ENCODE results near the gene PRRC1. TPM values are rescaled to one million over a fixed set of nuclear protein-coding genes. Genes with fewer than 3 reads are reported as not detected.
A peak's percentile ranks its signal among the peaks of the same experiment; 100 is the strongest.

The PRRC1 gene
- total RNA-seq, 1 experiment from 2014 or later: 77.9 TPM

GRCh38 chr5:127517480-127518318 is at the start of gene PRRC1 (continued):
- TF ChIP-seq ATF1 (CRISPR knock-in tag; IDR thresholded peaks at IDR 0.05) (no peak), ZNF232 (CRISPR knock-in tag; IDR thresholded peaks at IDR 0.05) (peak; percentile 77; the same call in 1 of the 2 replicates), ZNF425 (CRISPR knock-in tag; conservative IDR thresholded peaks at IDR 0.05) (no peak), SOX15 (CRISPR knock-in tag; IDR thresholded peaks at IDR 0.05) (no peak), NR1H2 (CRISPR knock-in tag; IDR thresholded peaks at IDR 0.05) (no peak), SMAD3 (CRISPR knock-in tag; IDR thresholded peaks at IDR 0.05; ENCODE audit: borderline replicate concordance) (0 out of 2 replicates have a peak, but pooled peaks have one; percentile 45), E2F4 (CRISPR knock-in tag; IDR thresholded peaks at IDR 0.05; ENCODE audit: borderline replicate concordance, low read depth) (no peak)

GRCh38 chr5:127471211-127471610 is 46.2 kb upstream of the PRRC1 start:
- peaks cover 11% of the 10 kb centered on the region for H3K4me1 Mint-ChIP-seq
- H3K9me3 Mint-ChIP-seq: no peaks in the 10 kb centered on the region
- no peak for ATAC-seq
- ChIA-PET POLR2A (no interaction called here), CTCF (no interaction called here)
- no peak for TF ChIP-seq AR (CRISPR knock-in tag; IDR thresholded peaks at IDR 0.05)
- no peak for TF ChIP-seq ELF4 (CRISPR knock-in tag; IDR thresholded peaks at IDR 0.05; ENCODE audit: low read depth)
- TF ChIP-seq ATF1 (CRISPR knock-in tag; IDR thresholded peaks at IDR 0.05): no peak
- TF ChIP-seq PRRX2 (CRISPR knock-in tag; IDR thresholded peaks at IDR 0.05): no peak
- TF ChIP-seq NR2C2 (CRISPR knock-in tag; IDR thresholded peaks at IDR 0.05): no peak
- no peak for TF ChIP-seq ETV6 (CRISPR knock-in tag; IDR thresholded peaks at IDR 0.05)
- TF ChIP-seq NFE2L1 (CRISPR knock-in tag; IDR thresholded peaks at IDR 0.05): no peak
- no peak overlapping the region for H3K4me3 Mint-ChIP-seq
- H3K27ac Mint-ChIP-seq: no peak overlapping the region
- no peaks in the 10 kb centered on the region; the same call in 1 of the 2 replicates for H3K27me3 Mint-ChIP-seq (ENCODE audit: low read depth)
- DNase-seq (ENCODE audit: low spot score): no peak
- H3K36me3 Mint-ChIP-seq: no peaks in the 10 kb centered on the region

- Mint-ChIP-seq H3K4me1 (peaks cover 11% of the 10 kb centered on the region), H3K4me3 (no peak overlapping the region), H3K27ac (no peak overlapping the region), H3K27me3 (ENCODE audit: low read depth) (no peaks in the 10 kb centered on the region; the same call in 1 of the 2 replicates), H3K9me3 (no peaks in the 10 kb centered on the region), H3K36me3 (no peaks in the 10 kb centered on the region)
- CTCF ChIA-PET: interaction anchor here (0.8 kb wide), 1 partner anchor 20 kb away, joined by 3 read pairs; no protein-coding TSS in a partner anchor
- no peak for ATAC-seq
- no peak for DNase-seq (ENCODE audit: low spot score)
- POLR2A ChIA-PET: no interaction called here
- TF ChIP-seq AR (CRISPR knock-in tag; IDR thresholded peaks at IDR 0.05): no peak
- no peak for TF ChIP-seq TEAD1 (CRISPR knock-in tag; IDR thresholded peaks at IDR 0.05)
- no peak for TF ChIP-seq CREB1 (CRISPR knock-in tag; IDR thresholded peaks at IDR 0.05)
- TF ChIP-seq CTCF (IDR thresholded peaks at IDR 0.05): no peak
- TF ChIP-seq MYBL2 (CRISPR knock-in tag; IDR thresholded peaks at IDR 0.05): no peak
- TF ChIP-seq ATF2 (CRISPR knock-in tag; IDR thresholded peaks at IDR 0.05; ENCODE audit: borderline replicate concordance, low read depth): no peak
- TF ChIP-seq ZNF263 (CRISPR knock-in tag; IDR thresholded peaks at IDR 0.05; ENCODE audit: low read depth): no peak
- no peak for TF ChIP-seq SMAD3 (CRISPR knock-in tag; IDR thresholded peaks at IDR 0.05; ENCODE audit: borderline replicate concordance)
- no peak for TF ChIP-seq JUN (CRISPR knock-in tag; IDR thresholded peaks at IDR 0.05)
- TF ChIP-seq ATF1 (CRISPR knock-in tag; IDR thresholded peaks at IDR 0.05): no peak
Observed at GRCh38 chr5:127472700-127473099, 44.7 kb upstream of the PRRC1 start.
